OCI-LY7 (cell line): ENCODE measurements around the gene ADCY1. TPM values are rescaled to one million over a fixed set of nuclear protein-coding genes. Genes with fewer than 3 reads are reported as not detected.

ENCODE experiments used
- BruUV-seq: library from RNA; stranded (reverse); fragments of 400-500 nt; replicated peaks from 2 replicates; lab custom pipeline; 2021; lab: Mats Ljungman, UMichigan
- CTCF ChIA-PET: fragments of 300-600 bp; sonication (Branson Sonifier 250); formaldehyde crosslinking; loops from one replicate; lab custom pipeline; 2022; ENCODE audit warnings: antibody characterized with exemption; ENCODE audit not compliant: unreplicated experiment; lab: Charles Lee
- POLR2A ChIA-PET: fragments of 300-600 bp; sonication (Branson Sonifier 250); formaldehyde crosslinking; loops from one replicate; lab custom pipeline; 2022; ENCODE audit warnings: antibody characterized with exemption; lab: Charles Lee
- DNase-seq: peaks from one replicate; pipeline ENCODE4 v3.0.0-alpha.2; 2015; ENCODE audit warnings: low spot score
- H2AFZ ChIP-seq: fragments of 200-600 bp; sonication (generic), shearing (Covaris generic); 2 replicates; pipeline ENCODE4 v1.6.1; 2014; ENCODE audit warnings: mild to moderate bottlenecking, antibody characterized with exemption, low read length, moderate library complexity
- H3K27ac ChIP-seq: fragments of 200-600 bp; sonication (generic); 2 replicates; pipeline ENCODE4 v1.5.1; 2014; ENCODE audit warnings: mixed run types, low read depth, mild to moderate bottlenecking, moderate library complexity, low read length, inconsistent platforms; ENCODE audit not compliant: poor library complexity, severe bottlenecking
- H3K36me3 ChIP-seq: fragments of 200-600 bp; sonication (generic); 2 replicates; pipeline ENCODE4 v1.6.1; 2014; ENCODE audit warnings: mild to moderate bottlenecking, antibody characterized with exemption, low read length, moderate library complexity, mixed read lengths; ENCODE audit not compliant: insufficient read depth
- H3K4me1 ChIP-seq: fragments of 200-600 bp; sonication (generic); 2 replicates; pipeline ENCODE4 v1.5.1; 2014; ENCODE audit warnings: mild to moderate bottlenecking, low read length; ENCODE audit not compliant: insufficient read depth, poor library complexity, severe bottlenecking
- H3K4me2 ChIP-seq: fragments of 200-600 bp; sonication (generic); 2 replicates; pipeline ENCODE4 v1.6.1; 2014; ENCODE audit warnings: mild to moderate bottlenecking, low read length
- H3K4me3 ChIP-seq: fragments of 200-600 bp; sonication (generic); 2 replicates; pipeline ENCODE4 v1.5.1; 2014; ENCODE audit warnings: mild to moderate bottlenecking, low read depth, low read length; ENCODE audit not compliant: poor library complexity, severe bottlenecking
- H3K79me2 ChIP-seq: fragments of 200-600 bp; sonication (generic); 2 replicates; pipeline ENCODE4 v1.6.1; 2016; ENCODE audit warnings: low read depth, mild to moderate bottlenecking, low read length, moderate library complexity, mixed read lengths; ENCODE audit not compliant: insufficient read depth
- H3K9me2 ChIP-seq: fragments of 200-600 bp; sonication (generic); 2 replicates; pipeline ENCODE4 v1.6.1; 2016; ENCODE audit warnings: mild to moderate bottlenecking, low read length, mixed read lengths; ENCODE audit not compliant: insufficient read depth
- H3K9me3 ChIP-seq: fragments of 200-600 bp; sonication (generic); 2 replicates; pipeline ENCODE4 v1.6.1; 2014; ENCODE audit warnings: mild to moderate bottlenecking, mixed run types, low read length, mixed read lengths
- H4K20me1 ChIP-seq: fragments of 200-600 bp; sonication (generic); 2 replicates; pipeline ENCODE4 v1.6.1; 2014; ENCODE audit warnings: mild to moderate bottlenecking, antibody characterized with exemption, low read length, moderate library complexity, mixed read lengths; ENCODE audit not compliant: insufficient read depth
- EZH2phosphoT487 ChIP-seq: fragments of 200-600 bp; sonication (generic); IDR thresholded peaks from 2 replicates; pipeline ENCODE4 v1.6.1; 2018; ENCODE audit warnings: low read depth, borderline replicate concordance, mild to moderate bottlenecking, mixed run types, antibody characterized with exemption, low read length, moderate library complexity, mixed read lengths
- intact Hi-C: fragments of 100-400 bp; cut with micrococcal nuclease; formaldehyde crosslinking; loops from one replicate; pipeline ENCODE4 v1.10.0; 2022; ENCODE audit not compliant: unreplicated experiment
- total RNA-seq, 2 experiments: library from RNA; depleted of rRNA in 1 of 2; stranded (reverse); fragments of >200 nt in 1 of 2; shearing (Covaris generic) in 1 of 2; gene quantifications; 2 replicates each; pipeline ENCODE4 v1.2.3, GENCODE V29; 2014 to 2022
- TF ChIP-seq, protein P1 (sequence below): fragments of 200-600 bp; sonication (generic); conservative IDR thresholded peaks from 2 replicates; pipeline ENCODE4 v1.5.1; 2014; ENCODE audit warnings: mild to moderate bottlenecking, antibody characterized with exemption, low read length, moderate library complexity, mixed read lengths

ADCY1 gene
- total RNA-seq, 2 experiments from 2014 or later = 0.13 TPM; not detected in 1

GRCh38 chr7:45687721-45688120 lies 113.6 kb downstream of the ADCY1 start:
- no TSS peak for BruUV-seq
- H3K4me1 ChIP-seq = no peaks in the 10 kb centered on the region
- no peaks in the 10 kb centered on the region for H3K9me3 ChIP-seq
- no peaks in the 10 kb centered on the region for H3K79me2 ChIP-seq
- intact Hi-C loops = no loop called here
- TF ChIP-seq EZH2phosphoT487 = no peak
- TF ChIP-seq, protein P1, sequence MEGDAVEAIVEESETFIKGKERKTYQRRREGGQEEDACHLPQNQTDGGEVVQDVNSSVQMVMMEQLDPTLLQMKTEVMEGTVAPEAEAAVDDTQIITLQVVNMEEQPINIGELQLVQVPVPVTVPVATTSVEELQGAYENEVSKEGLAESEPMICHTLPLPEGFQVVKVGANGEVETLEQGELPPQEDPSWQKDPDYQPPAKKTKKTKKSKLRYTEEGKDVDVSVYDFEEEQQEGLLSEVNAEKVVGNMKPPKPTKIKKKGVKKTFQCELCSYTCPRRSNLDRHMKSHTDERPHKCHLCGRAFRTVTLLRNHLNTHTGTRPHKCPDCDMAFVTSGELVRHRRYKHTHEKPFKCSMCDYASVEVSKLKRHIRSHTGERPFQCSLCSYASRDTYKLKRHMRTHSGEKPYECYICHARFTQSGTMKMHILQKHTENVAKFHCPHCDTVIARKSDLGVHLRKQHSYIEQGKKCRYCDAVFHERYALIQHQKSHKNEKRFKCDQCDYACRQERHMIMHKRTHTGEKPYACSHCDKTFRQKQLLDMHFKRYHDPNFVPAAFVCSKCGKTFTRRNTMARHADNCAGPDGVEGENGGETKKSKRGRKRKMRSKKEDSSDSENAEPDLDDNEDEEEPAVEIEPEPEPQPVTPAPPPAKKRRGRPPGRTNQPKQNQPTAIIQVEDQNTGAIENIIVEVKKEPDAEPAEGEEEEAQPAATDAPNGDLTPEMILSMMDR = no peak
- H2AFZ ChIP-seq = no peak overlapping the region
- no peaks in the 10 kb centered on the region for H3K36me3 ChIP-seq
- H3K4me2 ChIP-seq = no peak overlapping the region
- no peaks in the 10 kb centered on the region for H3K9me2 ChIP-seq
- POLR2A ChIA-PET = no interaction called here
- CTCF ChIA-PET = no interaction called here
- H4K20me1 ChIP-seq = no peaks in the 10 kb centered on the region
- H3K27ac ChIP-seq = no peak overlapping the region
- H3K4me3 ChIP-seq = no peak overlapping the region
- no peak for DNase-seq

DNA sequence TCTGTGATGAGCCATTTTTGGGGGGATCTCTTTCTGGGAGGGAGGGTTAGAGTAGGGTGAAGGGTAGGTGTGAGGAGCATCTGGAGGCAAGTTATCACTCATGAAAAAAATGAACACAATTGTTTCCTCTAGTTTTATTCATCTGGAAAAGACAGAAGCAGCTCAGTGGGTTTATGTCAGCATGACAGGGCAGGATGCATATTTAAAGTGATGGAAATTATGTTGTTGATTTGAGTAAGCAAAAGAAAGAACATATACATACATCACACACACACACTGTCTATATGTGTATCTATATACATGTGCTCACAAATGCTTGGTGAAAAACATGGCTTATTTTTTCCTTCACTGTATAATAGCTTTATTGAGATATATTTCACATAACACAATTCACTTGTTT lies 114.2 kb downstream of the ADCY1 start:
- no TSS peak for BruUV-seq
- Histone ChIP-seq H3K4me1 (no peaks in the 10 kb centered on the region), H3K27ac (no peak overlapping the region), H3K9me2 (no peaks in the 10 kb centered on the region), H3K79me2 (no peaks in the 10 kb centered on the region), H2AFZ (no peak overlapping the region), H3K4me2 (no peak overlapping the region), H4K20me1 (no peaks in the 10 kb centered on the region), H3K36me3 (no peaks in the 10 kb centered on the region), H3K9me3 (no peaks in the 10 kb centered on the region), H3K4me3 (no peak overlapping the region)
- ChIA-PET CTCF (no interaction called here), POLR2A (interaction anchor here (0.7 kb wide), 1 partner anchor 1256 kb away, joined by 3 read pairs; no protein-coding TSS in a partner anchor)
- TF ChIP-seq EZH2phosphoT487 = no peak
- TF ChIP-seq, protein P1 = no peak
- intact Hi-C loops = no loop called here
- no peak for DNase-seq

GRCh38 chr7:45689011-45689796 lies 115.0 kb downstream of the ADCY1 start:
- Histone ChIP-seq H3K4me3 (no peak overlapping the region), H3K4me2 (no peak overlapping the region), H3K4me1 (no peaks in the 10 kb centered on the region), H3K9me2 (no peaks in the 10 kb centered on the region), H3K9me3 (no peaks in the 10 kb centered on the region), H3K27ac (no peak overlapping the region), H3K36me3 (no peaks in the 10 kb centered on the region), H2AFZ (no peak overlapping the region), H3K79me2 (no peaks in the 10 kb centered on the region), H4K20me1 (no peaks in the 10 kb centered on the region)
- TF ChIP-seq EZH2phosphoT487 = no peak
- TF ChIP-seq, protein P1 = no peak
- CTCF ChIA-PET = no interaction called here
- POLR2A ChIA-PET = no interaction called here
- BruUV-seq = no TSS peak
- intact Hi-C loops = no loop called here
- DNase-seq = no peak
